Raji (cell line): ENCODE measurements around the gene ADAM22.

Experiments used
- POLR2A ChIP-seq: IDR thresholded peaks from 2 replicates; pipeline ENCODE4 v1.6.1; 2011; ENCODE audit warnings: low read depth, low read length, control low read depth; ENCODE audit not compliant: insufficient read depth

ADAM22 gene

GRCh38 chr7:88015309-88015708 is 81.3 kb downstream of the ADAM22 start:
- no peak for TF ChIP-seq POLR2A

DNA sequence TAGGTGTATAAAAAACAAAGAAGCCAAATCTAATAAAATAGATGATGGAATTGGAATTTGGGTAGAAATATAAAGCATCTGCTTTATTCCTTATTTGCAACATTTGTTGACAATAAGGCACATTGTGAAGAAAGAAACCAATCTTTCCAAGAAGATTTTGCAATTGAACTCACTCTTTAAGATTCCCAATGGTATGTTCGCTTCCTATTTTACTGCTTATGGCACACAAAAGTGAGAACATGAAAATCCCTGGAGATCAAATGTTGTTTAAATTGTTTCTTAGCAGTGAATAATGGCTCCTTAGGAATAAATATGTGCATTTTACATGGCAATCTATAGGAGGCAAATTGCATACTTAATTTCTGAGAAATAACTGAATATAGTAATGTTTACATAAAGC is 84.5 kb downstream of the ADAM22 start:
- no peak for TF ChIP-seq POLR2A

- TF ChIP-seq POLR2A: no peak
Observed at GRCh38 chr7:88020953-88021665, 87.1 kb downstream of the ADAM22 start.

GRCh38 chr7:88027724-88028123 is 93.7 kb downstream of the ADAM22 start:
- TF ChIP-seq POLR2A: no peak

GRCh38 chr7:88034083-88034695 is 100.1 kb downstream of the ADAM22 start:
- no peak for TF ChIP-seq POLR2A

GRCh38 chr7:88037050-88037449 is 103.0 kb downstream of the ADAM22 start:
- TF ChIP-seq POLR2A: no peak

GRCh38 chr7:88040694-88041093 is 106.6 kb downstream of the ADAM22 start:
- TF ChIP-seq POLR2A: no peak

DNA sequence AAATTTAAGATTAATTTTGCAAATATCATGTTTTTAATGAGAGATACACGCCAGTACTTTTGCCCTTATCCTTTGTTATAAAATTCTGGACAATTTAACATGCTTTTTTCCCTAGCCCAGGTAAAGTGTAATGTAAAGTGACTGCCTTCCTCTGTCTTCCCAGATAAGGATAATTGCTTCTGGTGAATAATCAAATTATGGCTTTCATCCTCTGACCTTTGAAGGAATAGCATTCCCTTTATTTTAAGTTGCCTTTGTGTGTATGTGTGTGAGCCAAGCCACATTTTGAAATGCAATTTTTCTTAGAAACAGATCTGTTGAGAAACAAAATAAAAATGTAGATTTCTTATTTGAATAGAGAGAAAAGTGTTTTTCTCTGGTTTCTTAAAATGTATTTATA is 107.5 kb downstream of the ADAM22 start:
- no peak for TF ChIP-seq POLR2A

DNA sequence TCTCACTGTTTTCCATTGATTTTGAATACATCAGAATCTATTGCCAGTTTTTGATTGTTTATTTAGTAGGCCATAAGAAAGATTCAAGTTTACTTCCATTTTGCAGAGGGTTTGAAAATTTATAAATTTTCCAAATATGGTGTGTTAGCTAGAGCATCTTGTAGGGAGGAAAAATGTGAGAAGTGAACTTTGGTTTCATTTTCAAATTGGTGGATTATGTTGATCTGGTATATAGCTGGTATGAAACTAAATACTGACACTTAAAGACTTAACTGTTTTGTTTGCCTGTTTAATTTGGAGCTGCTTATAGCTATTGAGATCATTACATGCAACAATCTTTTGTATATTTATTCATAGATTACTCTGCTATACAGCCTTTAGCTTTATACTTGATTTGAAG is 108.1 kb downstream of the ADAM22 start:
- TF ChIP-seq POLR2A: no peak

DNA sequence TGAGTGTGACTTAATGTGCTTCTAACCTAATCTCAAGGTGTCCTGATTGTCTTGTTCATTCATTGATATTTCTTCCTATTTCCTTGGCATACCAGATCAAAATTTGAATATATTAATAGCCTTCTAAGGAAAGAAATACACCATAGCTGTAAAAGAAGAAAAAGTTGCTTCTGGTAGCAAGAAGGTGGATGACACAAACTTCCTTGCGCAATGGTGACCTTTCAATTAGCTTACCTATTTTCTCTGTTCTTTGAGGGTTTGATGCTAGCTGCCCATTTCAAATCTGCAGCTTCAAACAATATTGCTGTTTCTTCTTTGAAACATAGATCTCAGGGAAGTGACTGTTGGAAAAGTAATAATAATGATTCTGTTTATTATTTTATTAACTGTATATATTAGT is 108.8 kb downstream of the ADAM22 start:
- no peak for TF ChIP-seq POLR2A

DNA sequence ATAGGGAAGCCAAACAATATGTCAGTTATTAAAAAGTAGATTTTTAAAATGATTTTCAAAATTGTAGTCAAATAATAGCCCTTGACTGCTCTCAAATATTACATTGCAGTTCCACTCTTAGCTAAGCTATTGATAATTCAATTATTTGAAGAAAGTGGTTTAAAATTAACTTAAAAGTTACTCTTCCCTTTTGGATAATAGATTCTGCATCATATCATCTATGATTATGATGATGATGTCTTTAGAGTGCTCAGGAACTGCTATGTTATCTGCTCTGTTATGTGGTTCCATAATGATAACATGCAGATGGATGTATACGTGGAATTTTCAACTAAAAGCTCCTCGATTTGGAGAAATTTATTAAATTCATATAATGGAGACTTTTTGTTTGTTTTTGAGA is 110.0 kb downstream of the ADAM22 start:
- no peak for TF ChIP-seq POLR2A

- TF ChIP-seq POLR2A: no peak
Observed at GRCh38 chr7:88046839-88047573, 113.0 kb downstream of the ADAM22 start.

DNA sequence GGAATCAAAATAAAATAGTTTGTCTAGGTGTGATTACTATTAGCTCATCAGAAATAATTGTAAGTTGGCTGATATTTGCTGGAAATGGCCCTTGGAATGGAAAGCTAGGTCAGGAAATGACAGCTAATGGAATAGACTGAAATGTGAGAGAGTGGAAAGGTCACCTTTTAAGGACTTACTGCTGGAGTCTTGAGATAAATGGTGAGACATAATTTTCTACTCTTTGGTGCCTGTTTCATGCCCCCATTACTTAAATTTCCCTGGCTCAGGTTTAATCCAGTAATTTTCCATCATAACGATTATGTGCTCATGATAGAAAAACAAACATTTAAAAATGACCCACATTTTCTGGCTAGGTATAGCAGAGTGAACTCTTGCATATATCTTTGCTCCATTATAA is 123.6 kb downstream of the ADAM22 start:
- no peak for TF ChIP-seq POLR2A

DNA sequence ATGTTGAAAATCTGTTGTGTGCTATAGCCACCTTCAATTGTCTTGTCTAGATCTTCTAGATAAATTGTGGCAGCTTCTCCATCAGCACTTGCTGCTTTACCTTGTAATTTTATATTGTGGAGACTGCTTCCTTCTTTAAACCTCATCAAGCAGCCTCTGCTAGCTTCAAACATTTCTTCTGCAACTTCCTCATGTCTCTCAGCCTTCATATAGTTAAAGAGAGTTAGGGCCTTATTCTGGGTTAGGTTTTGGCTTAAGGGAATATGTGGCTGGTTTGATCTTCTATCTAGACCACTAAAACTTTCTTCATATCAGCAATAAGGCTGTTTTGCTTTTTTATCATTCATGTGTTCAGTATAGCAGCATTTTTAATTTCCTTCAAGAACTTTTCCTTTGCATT is 128.2 kb downstream of the ADAM22 start:
- no peak for TF ChIP-seq POLR2A

GRCh38 chr7:88069093-88069492 is 135.0 kb downstream of the ADAM22 start:
- TF ChIP-seq POLR2A: no peak

GRCh38 chr7:88071994-88072714 is 138.1 kb downstream of the ADAM22 start:
- no peak for TF ChIP-seq POLR2A

DNA sequence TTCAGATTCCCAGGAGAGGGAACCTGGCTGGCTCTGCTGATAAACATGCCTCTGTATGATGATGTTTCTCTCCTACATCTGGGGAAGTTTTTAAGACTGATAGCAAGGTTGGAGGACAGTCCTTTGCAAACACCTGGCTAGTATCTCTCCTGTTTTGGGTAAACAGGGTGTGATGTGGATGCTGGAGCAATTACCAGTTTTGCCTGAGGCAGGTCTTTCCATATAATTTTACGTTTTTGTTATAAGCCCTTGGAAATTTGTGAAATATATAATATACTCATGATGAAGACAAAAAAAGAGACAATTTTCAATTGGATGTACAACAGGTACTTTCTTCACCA is 138.6 kb downstream of the ADAM22 start:
- TF ChIP-seq POLR2A: no peak
